Spinal cord (tissue), 10 donors: ENCODE measurements around the gene BAMBI. TPM values are rescaled to one million over a fixed set of nuclear protein-coding genes. Genes with fewer than 3 reads are reported as not detected.

Experiments
- DNase-seq, 6 donors: peaks; one replicate each; pipeline versions ENCODE4 v3.0.0 to v3.0.0-alpha.2; 2013 to 2015; ENCODE audit warnings: low spot score in 6 of 6, low read depth in 4 of 6
- H3K27ac ChIP-seq: one replicate; pipeline ENCODE4 v1.5.1; 2013; ENCODE audit warnings: low read depth, low read length, control low read depth
- H3K27me3 ChIP-seq: one replicate; pipeline ENCODE4 v1.6.1; 2013; ENCODE audit warnings: low read length; ENCODE audit not compliant: control insufficient read depth, insufficient read depth
- H3K36me3 ChIP-seq: one replicate; pipeline ENCODE4 v1.6.1; 2013; ENCODE audit warnings: low read length; ENCODE audit not compliant: control insufficient read depth, insufficient read depth
- H3K4me1 ChIP-seq: one replicate; pipeline ENCODE4 v1.6.1; 2013; ENCODE audit warnings: low read length; ENCODE audit not compliant: control insufficient read depth, insufficient read depth
- H3K4me3 ChIP-seq: one replicate; pipeline ENCODE4 v1.5.1; 2013; ENCODE audit warnings: low read depth, low read length, control low read depth
- H3K9me3 ChIP-seq: one replicate; pipeline ENCODE4 v1.6.1; 2013; ENCODE audit warnings: low read length; ENCODE audit not compliant: control insufficient read depth, insufficient read depth
- WGBS: methylation state at CpG from one replicate; pipeline ENCODE4 v1.1.5; 2013; ENCODE audit warnings: missing lambda C conversion rate; ENCODE audit not compliant: insufficient coverage; 5-methylcytosine and 5-hydroxymethylcytosine counted together
- long read RNA-seq, 4 donors: transcript quantifications; one replicate each; lab custom pipeline, GENCODE V29; 2026
- polyA plus RNA-seq, 2 donors: library from polyadenylated mRNA; unstranded; fragments of 120-200 nt; gene quantifications; one replicate each; pipeline ENCODE4 v1.2.1, GENCODE V29; 2013; ENCODE audit not compliant: insufficient read length in 2 of 2
- total RNA-seq, 2 donors: library from RNA; depleted of rRNA in 1 of 2; stranded (reverse); fragments of 120-200 nt in 1 of 2; fragments of >200 nt in 1 of 2; gene quantifications; one replicate each; pipeline versions ENCODE4 v1.2.3 to v1.2.4, GENCODE V29; 2013 to 2014
- donor health status: healthy.

BAMBI gene
- total RNA-seq (10 to 100 TPM; 15.0 to 44.9 TPM), polyA plus RNA-seq (10 to 100 TPM; 42.3 to 47.4 TPM)
- long read RNA-seq, donor 1, transcript BAMBI-201 (3 exons, 1,877 nt) = major isoform, 24 of 26 reads
- long read RNA-seq, donor 1, partial matches to known transcripts = 0 of 26 reads
- long read RNA-seq, donor 1, other reads (novel, unspliced or antisense) = 0 of 26 reads
- long read RNA-seq, donor 2, transcript BAMBI-201 (3 exons, 1,877 nt) = major isoform, 8 of 10 reads
- long read RNA-seq, donor 2, partial matches to known transcripts = 0 of 10 reads
- long read RNA-seq, donor 2, other reads (novel, unspliced or antisense) = 0 of 10 reads
- long read RNA-seq, donor 3, transcript BAMBI-201 (3 exons, 1,877 nt) = major isoform, 15 of 18 reads
- long read RNA-seq, donor 3, partial matches to known transcripts = 0 of 18 reads
- long read RNA-seq, donor 3, other reads (novel, unspliced or antisense) = 0 of 18 reads
- long read RNA-seq, donor 4, transcript BAMBI-202 (2 exons, 1,884 nt) = minor isoform, 22 of 128 reads
- long read RNA-seq, donor 4, transcript BAMBI-201 (3 exons, 1,877 nt) = major isoform, 79 of 128 reads
- long read RNA-seq, donor 4, partial matches to known transcripts = 27 of 128 reads
- long read RNA-seq, donor 4, other reads (novel, unspliced or antisense) = 0 of 128 reads

- H3K4me1 ChIP-seq = peaks cover 10% of the 10 kb centered on the region
- H3K27me3 ChIP-seq = peaks cover 54% of the 10 kb centered on the region
- no peaks in the 10 kb centered on the region for H3K9me3 ChIP-seq
- peak; percentile 61 to 97 (median 88) for DNase-seq
- peak within 1 kb of the TSS; percentile 55 for H3K27ac ChIP-seq
- peak within 1 kb of the TSS; percentile 68 for H3K4me3 ChIP-seq
- under 1% methylated on average over 120 of the region's 120 CpGs for WGBS
- H3K36me3 ChIP-seq = no peaks in the 10 kb centered on the region
Observed at GRCh38 chr10:28676968-28677887, at the start of gene BAMBI. BAMBI (plus strand) TSS chr10:28677521; CDS start chr10:28677898, 377 bp downstream.

DNA sequence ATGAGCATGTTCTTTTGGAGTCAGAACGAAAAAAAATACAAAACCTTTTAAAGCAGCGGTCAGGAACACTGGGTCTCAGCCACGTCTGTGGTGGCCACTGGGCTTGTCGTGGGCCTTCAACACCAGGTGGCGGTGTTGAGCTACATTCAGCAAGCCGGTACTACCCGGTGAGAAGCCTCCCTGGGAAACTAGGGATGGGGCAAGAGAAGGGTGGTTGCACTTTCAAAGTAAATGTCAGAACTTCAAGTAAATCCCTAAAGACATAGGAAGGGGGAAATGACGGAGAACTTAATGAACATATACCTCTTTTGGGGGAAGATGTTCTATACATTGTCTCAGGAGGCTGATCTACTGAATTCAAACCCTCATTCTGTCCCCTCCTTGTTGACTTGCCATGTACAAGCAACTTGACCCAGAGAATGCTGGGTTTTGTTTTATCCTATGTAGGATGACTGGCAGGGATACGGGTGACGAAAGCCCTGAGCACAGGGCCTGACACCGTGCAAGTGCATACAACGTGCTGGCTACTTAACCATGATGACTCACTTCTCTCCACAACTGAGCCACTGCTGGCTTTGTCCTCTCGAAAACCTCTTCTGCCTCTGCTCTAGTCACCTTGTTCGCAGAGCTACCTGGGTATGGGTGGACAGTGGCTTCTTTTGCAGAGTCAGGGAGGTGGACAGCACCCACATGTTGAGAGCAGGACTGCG lies 49.0 kb upstream of the BAMBI start:
- H3K4me3 ChIP-seq = no peak overlapping the region

DNA sequence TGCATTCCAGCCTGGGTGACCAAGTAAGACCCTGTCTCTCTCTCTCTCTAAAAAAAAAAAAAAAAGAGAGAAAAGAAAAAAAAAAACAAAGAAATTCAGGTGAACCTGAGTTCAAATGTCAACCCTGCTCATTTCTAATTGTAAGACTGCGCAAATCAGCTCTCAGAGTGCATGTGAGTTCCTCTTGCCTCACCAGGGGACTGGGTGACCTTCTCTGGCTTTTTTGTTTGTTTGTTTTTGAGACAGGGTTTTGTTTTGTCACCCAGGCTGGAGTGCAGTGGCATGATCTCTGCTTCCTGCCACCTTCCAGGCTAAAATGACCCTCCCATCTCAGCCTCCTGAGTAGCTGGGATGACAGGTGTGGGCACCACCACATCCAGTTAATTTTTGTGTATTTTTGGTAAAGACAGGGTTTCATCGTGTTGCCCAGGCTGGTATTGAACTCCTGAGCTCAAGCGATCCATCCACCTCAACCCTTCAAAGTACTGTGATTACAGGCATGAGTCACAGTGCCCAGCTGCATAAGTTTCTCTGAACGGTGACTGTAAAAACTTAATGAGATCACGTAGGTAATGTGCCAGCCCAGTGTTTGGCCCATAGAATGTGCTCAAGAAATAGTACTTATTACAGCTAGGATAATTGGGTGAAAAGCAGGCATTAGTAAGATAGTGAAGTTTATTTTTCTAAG lies 45.3 kb upstream of the BAMBI start:
- peaks cover 8% of the 10 kb centered on the region for H3K4me1 ChIP-seq
- no peak for DNase-seq
- H3K27ac ChIP-seq = no peak overlapping the region
- H3K27me3 ChIP-seq = no peaks in the 10 kb centered on the region
- WGBS = 70% methylated on average over 2 of the region's 5 CpGs
- no peaks in the 10 kb centered on the region for H3K36me3 ChIP-seq
- H3K4me3 ChIP-seq = no peak overlapping the region
- H3K9me3 ChIP-seq = no peaks in the 10 kb centered on the region

More for the DNA sequence above, 49.0 kb upstream of the BAMBI start:
- peak; percentile 26 to 88 (median 58) for DNase-seq
- no peaks in the 10 kb centered on the region for H3K27me3 ChIP-seq
- H3K27ac ChIP-seq = no peak overlapping the region
- 33% methylated on average over 6 of the region's 15 CpGs for WGBS
- H3K4me1 ChIP-seq = peaks cover 8% of the 10 kb centered on the region
- no peaks in the 10 kb centered on the region for H3K9me3 ChIP-seq
- no peaks in the 10 kb centered on the region for H3K36me3 ChIP-seq

DNA sequence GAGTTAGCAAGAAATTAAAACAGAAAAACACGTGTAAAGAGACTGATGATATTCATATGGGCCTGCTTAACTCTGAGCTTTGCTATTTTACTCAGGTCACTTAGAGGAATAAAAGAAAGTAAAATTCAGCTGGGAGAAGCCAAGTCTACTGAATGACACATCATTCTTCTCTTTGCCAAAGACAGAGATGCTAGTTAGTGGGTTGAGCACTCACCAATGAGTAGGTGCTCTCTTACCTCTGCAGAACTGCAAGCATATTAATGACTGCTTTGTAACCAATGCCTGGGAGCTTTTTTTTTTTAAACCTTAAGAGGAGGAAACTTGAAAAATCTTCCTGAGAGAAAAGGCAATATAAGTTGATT lies 44.8 kb upstream of the BAMBI start:
- Histone ChIP-seq H3K36me3 (no peaks in the 10 kb centered on the region), H3K4me1 (peaks cover 8% of the 10 kb centered on the region)
- 80% methylated on average over 1 of the region's 1 CpG for WGBS

DNA sequence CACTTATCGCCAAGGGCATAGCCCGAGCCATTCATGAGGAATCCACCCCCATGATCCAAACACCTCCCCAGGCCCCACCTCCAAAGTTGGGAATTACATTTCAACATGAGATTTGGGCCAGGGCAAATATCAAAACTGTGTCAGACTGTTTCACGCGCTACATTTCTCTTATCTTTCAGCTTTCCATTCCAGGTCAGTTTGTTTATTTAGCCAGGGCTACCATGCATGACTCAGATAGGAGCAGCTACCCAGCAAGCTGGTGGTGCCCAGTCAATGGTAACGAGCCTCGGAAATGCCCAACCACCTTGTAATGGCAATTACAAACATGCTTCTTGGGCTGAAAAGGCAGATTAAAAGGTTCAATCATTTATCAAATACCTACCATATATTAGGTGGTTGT lies 43.6 kb upstream of the BAMBI start:
- H3K27ac ChIP-seq = no peak overlapping the region
- no peak for DNase-seq
- H3K4me3 ChIP-seq = no peak overlapping the region
- H3K9me3 ChIP-seq = no peaks in the 10 kb centered on the region
- H3K36me3 ChIP-seq = no peaks in the 10 kb centered on the region
- no peaks in the 10 kb centered on the region for H3K27me3 ChIP-seq
- 100% methylated on average over 4 of the region's 6 CpGs for WGBS
- peaks cover 5% of the 10 kb centered on the region for H3K4me1 ChIP-seq

More for the DNA sequence above, 44.8 kb upstream of the BAMBI start:
- Histone ChIP-seq H3K27ac (no peak overlapping the region), H3K4me3 (no peak overlapping the region), H3K27me3 (no peaks in the 10 kb centered on the region), H3K9me3 (no peaks in the 10 kb centered on the region)
- no peak for DNase-seq

DNA sequence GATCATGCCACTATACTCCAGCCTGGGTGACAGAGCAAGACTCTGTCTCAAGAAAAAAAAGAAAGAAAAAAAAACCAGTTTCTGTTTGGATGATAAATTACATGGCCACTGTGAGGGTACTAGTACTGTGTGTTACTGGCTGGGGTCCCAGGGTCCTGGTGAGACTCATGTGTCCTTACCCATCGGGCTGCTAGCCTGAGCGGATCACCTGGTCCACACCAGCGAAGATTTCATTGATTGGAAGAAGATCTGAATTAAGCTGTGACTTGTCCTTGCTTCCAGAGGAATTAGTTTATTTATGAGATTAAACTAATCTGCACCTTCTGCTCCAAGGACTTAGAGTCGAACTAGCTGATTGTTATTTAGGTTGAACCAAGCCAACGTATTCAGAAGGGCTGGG lies 40.0 kb upstream of the BAMBI start:
- DNase-seq = no peak
- Histone ChIP-seq H3K36me3 (no peaks in the 10 kb centered on the region), H3K27me3 (no peaks in the 10 kb centered on the region), H3K4me3 (no peak overlapping the region), H3K9me3 (no peaks in the 10 kb centered on the region), H3K27ac (no peak overlapping the region), H3K4me1 (no peaks in the 10 kb centered on the region)
- 90% methylated on average over 5 of the region's 5 CpGs for WGBS

GRCh38 chr10:28638392-28638791 lies 38.9 kb upstream of the BAMBI start:
- Histone ChIP-seq H3K4me3 (no peak overlapping the region), H3K9me3 (no peaks in the 10 kb centered on the region), H3K4me1 (no peaks in the 10 kb centered on the region), H3K27ac (no peak overlapping the region), H3K36me3 (no peaks in the 10 kb centered on the region), H3K27me3 (no peaks in the 10 kb centered on the region)
- DNase-seq = no peak

DNA sequence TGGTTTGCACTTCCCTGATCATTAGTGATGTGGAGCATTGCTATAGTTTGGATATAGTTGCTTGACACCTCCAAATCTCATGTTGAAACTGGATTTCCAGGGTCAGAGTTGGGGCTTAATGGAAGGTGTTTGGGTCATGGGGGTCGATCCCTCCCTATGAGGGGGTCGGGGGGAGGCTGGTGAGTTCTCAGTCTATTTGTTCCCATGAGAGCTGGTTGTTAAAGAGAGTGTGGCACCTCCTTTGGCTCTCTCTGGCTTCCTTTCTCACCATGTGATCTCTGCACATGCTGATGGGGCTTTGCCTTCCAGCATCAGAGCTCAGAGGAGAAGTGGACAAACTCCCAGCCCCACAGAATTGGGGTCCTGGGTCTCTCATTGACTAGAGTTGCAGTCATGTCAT lies 36.8 kb upstream of the BAMBI start:
- no peak overlapping the region for H3K27ac ChIP-seq
- H3K4me3 ChIP-seq = no peak overlapping the region
- no peaks in the 10 kb centered on the region for H3K27me3 ChIP-seq
- no peak for DNase-seq
- H3K4me1 ChIP-seq = no peaks in the 10 kb centered on the region
- H3K36me3 ChIP-seq = no peaks in the 10 kb centered on the region
- WGBS = no CpG with 5 or more reads among the region's 2 CpGs
- no peaks in the 10 kb centered on the region for H3K9me3 ChIP-seq
